Thoracic aorta (tissue), 2 donors: ENCODE results near the gene STOML1. TPM values are rescaled to one million over a fixed set of nuclear protein-coding genes. Genes with fewer than 3 reads are reported as not detected.

Experiments
- ATAC-seq: fragments of 150-250 bp; one replicate; pipeline ENCODE4 v1.8.0; 2017; ENCODE audit warnings: low read depth; ENCODE audit not compliant: insufficient number of reproducible peaks, low FRiP score
- DNase-seq: peaks from one replicate; pipeline ENCODE4 v3.0.0-alpha.2; 2020; ENCODE audit warnings: low spot score
- H3K27ac ChIP-seq, 2 donors: fragments of 200-600 bp; sonication (generic); 1 replicate in 1 of 2; 2 replicates in 1 of 2; pipeline ENCODE4 v1.5.1; 2016; ENCODE audit warnings: mild to moderate bottlenecking in 2 of 2, moderate library complexity in 2 of 2
- H3K27me3 ChIP-seq: fragments of 200-600 bp; sonication (generic); replicated peaks from 2 replicates; pipeline ENCODE4 v1.6.0; 2016; ENCODE audit warnings: mild to moderate bottlenecking; ENCODE audit not compliant: insufficient read depth
- H3K36me3 ChIP-seq: fragments of 200-600 bp; sonication (generic); one replicate; pipeline ENCODE4 v1.5.1; 2016
- H3K4me1 ChIP-seq, 2 donors: fragments of 200-600 bp; sonication (generic); 1 replicate in 1 of 2; 2 replicates in 1 of 2; pipeline versions ENCODE4 v1.5.1 to v1.6.0; 2016; ENCODE audit warnings: low read depth in 2 of 2, mild to moderate bottlenecking in 1 of 2; ENCODE audit not compliant: control insufficient read depth in 1 of 2
- H3K4me3 ChIP-seq: fragments of 200-600 bp; sonication (generic); 2 replicates; pipeline ENCODE4 v1.5.1; 2016; ENCODE audit warnings: mild to moderate bottlenecking
- H3K9me3 ChIP-seq: fragments of 200-600 bp; sonication (generic); 2 replicates; pipeline ENCODE4 v1.5.1; 2016
- total RNA-seq, 2 donors: library from RNA; depleted of rRNA; stranded (reverse); fragments of >200 nt; gene quantifications; one replicate each; pipeline versions ENCODE4 v1.1.0 to v1.2.3, GENCODE V29; 2016
- TF ChIP-seq, protein P1 (sequence below): fragments of 200-600 bp; sonication (generic); IDR thresholded peaks from one replicate; pipeline ENCODE4 v1.5.1; 2019; ENCODE audit warnings: antibody characterized with exemption

The STOML1 gene
- total RNA-seq, 2 donors from 2014 or later: 23.6 to 37.9 TPM

DNA sequence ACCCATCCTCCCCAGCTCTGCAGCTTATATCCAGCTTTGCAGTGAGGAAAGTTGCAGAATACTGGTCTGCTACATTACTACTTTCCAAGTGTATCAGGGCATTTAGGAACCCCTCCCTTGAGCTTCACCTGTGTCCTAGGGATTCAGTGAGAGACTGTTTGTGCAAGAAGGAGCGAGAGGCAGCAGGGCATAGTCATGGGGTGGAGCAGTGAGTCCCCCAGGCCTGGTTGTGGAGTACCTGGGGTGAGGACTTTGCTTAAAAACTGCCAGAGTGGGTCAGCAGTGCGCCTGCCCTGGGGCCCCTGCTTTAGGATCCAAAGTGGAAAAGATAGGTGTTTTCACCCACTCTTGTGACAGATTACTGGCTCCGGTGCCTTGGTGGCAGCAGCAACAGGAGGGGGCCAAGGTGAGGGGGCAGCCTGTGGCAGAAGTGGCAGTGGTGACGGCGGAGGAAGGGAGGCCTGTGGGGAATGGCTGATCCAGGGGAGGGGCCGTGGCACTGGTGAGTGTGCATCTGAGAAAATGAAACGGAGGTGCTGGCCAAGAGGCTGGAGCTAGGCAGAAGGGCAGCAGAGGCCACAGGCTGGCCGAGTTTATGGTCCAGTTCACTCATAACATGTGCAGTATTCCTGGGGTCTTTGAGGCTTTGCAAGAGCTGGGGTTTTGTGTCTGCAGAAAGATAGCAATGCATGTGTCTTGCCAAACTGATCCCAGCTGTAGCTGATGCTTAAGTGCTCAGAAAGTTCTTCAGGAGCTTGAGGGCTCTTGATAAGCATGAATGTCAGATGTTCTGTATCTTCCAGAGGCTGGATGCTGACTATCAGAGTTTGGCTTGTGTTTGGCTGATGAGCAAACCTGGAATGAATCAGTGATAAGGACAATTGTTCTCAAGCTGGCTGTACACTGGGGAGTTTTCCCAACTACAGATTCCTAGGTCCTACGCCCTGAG lies 46.9 kb upstream of the STOML1 start:
- Histone ChIP-seq H3K4me3 (no peak overlapping the region), H3K36me3 (peaks cover 30% of the 10 kb centered on the region), H3K27ac (peak overlapping the region; percentile 31 to 80), H3K27me3 (no peaks in the 10 kb centered on the region), H3K4me1 (peaks cover 20 to 25% of the 10 kb centered on the region in 2 donors), H3K9me3 (no peaks in the 10 kb centered on the region)
- DNase-seq (no peak), ATAC-seq (no peak)
- TF ChIP-seq, protein P1, sequence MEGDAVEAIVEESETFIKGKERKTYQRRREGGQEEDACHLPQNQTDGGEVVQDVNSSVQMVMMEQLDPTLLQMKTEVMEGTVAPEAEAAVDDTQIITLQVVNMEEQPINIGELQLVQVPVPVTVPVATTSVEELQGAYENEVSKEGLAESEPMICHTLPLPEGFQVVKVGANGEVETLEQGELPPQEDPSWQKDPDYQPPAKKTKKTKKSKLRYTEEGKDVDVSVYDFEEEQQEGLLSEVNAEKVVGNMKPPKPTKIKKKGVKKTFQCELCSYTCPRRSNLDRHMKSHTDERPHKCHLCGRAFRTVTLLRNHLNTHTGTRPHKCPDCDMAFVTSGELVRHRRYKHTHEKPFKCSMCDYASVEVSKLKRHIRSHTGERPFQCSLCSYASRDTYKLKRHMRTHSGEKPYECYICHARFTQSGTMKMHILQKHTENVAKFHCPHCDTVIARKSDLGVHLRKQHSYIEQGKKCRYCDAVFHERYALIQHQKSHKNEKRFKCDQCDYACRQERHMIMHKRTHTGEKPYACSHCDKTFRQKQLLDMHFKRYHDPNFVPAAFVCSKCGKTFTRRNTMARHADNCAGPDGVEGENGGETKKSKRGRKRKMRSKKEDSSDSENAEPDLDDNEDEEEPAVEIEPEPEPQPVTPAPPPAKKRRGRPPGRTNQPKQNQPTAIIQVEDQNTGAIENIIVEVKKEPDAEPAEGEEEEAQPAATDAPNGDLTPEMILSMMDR: no peak

DNA sequence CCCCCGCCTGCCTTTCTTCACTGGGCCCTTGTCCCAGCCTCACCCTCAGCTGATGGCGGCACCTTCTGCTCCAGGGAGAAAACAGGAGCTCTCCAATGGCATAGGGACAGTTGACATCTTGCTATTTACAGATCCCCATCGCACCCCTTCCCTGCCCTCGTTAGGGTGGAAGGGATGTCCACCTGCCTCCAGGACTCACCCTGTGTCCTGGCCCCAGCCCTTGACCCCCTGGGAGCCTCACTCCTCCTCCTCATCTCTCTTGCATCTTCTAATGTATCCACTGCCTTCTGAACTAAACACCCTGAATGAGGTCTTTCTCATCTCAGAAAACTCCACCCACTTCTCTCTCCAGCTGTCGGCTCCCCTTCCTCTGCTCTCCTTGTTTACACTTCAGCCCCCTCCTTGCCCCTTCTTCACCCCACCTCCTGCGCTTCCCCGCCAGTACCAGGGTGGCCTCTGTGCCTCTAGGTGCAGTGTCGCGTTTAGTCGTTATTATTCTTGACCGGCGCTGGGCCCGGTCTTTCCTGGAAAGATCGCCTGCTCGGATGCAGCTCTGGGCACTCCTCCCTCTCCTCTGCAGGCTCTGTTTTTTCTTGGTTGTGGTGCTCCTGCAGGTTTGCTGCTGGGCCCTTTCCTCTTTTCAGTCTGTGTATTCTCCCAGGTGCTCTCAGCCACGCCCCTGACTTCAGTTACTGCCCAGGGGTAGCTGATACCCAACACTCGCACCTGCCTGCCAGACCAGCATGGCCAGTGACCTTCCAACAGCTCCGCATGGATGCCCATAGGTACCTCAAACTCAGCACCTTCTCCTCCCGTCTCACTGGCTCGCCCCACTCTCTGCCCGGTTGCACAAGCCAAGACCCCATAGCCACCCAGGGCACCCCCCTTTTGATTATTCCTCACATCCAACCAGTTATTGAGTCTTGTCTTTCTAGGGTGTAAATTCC lies 45.3 kb upstream of the STOML1 start:
- ATAC-seq: no peak
- Histone ChIP-seq H3K4me1 (peaks cover 20 to 25% of the 10 kb centered on the region in 2 donors), H3K9me3 (no peaks in the 10 kb centered on the region), H3K27ac (no peak overlapping the region), H3K27me3 (no peaks in the 10 kb centered on the region), H3K4me3 (no peak overlapping the region), H3K36me3 (peaks cover 42% of the 10 kb centered on the region)
- TF ChIP-seq, protein P1: no peak
- no peak for DNase-seq

DNA sequence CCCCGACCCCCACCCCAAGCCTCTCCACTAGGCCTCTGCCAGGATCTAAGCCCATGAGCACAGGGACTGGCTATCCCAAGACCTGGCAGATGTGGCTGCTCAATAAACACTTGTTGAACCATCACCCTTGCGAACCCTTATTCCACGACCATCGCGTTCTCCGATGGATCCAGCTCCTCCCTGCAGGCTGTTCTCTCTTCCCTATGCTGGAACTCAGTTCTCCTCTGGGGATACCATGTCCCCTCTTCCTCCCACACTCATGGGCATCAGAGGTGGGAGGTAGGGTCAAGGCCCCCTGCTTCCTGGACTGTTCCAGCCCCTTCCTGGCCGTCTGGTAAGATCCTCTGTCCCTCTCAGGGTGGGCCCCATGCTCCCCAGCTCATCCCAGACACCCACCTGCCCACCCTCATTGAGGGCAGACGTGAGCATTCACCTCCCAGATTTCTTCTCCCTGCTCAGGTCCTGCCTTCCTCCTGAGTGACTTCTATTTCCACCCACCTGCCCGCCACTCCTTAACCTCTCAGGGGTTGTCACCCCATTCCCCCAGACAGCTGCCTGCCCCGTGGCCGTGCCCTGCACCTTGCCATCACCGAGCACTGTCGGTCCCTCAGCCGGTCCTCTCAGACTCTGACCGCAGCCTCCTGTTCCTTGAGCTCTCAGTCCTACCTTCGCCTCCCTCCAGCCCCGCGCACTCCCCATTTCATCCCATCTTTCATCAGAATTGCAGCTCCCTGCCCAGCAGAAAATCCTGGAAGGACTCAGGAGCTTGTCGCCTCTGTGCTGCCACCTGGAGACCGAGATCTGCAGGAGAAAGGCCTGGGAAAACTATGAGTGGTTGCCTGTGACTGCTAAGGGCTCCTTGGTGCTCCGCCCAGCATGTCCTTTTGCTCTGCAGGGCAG lies 44.4 kb upstream of the STOML1 start:
- TF ChIP-seq, protein P1: peak; percentile 37
- ATAC-seq (no peak), DNase-seq (no peak)
- no peaks in the 10 kb centered on the region for H3K9me3 ChIP-seq
- H3K27ac ChIP-seq: no peak overlapping the region
- H3K4me3 ChIP-seq: no peak overlapping the region
- no peaks in the 10 kb centered on the region for H3K27me3 ChIP-seq
- peaks cover 20 to 25% of the 10 kb centered on the region in 2 donors for H3K4me1 ChIP-seq
- peaks cover 42% of the 10 kb centered on the region for H3K36me3 ChIP-seq

DNA sequence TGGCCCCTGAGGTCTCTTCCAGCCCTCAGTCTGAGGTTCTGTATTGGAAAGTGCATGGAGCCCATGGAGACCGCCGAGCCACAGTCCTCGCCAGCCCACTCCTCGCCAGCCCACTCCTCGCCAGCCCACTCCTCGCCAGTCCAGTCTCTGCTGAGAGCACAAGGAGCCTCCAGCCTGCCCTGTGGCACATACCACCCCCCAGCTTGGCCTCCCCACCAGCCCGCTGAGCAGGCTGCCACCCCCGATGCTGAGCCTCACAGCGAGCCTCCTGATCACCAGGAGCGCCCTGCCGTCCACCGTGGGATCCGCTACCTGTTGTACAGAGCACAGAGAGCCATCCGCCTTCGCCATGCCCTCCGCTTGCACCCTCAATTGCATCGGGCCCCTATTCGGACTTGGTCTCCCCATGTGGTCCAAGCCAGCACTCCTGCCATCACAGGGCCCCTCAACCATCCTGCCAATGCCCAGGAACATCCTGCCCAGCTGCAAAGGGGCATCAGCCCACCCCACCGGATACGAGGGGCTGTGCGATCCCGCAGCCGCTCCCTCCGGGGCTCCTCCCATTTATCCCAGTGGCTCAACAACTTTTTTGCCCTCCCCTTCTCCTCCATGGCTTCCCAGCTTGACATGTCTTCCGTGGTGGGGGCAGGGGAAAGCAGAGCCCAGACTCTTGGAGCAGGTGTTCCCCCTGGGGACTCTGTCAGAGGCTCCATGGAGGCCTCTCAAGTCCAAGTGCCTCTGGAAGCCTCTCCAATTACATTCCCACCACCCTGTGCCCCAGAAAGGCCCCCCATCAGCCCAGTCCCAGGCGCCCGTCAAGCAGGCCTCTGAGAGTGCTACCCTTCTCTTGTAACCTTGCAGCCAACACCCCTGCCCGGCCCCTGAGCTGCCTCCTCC lies 43.3 kb upstream of the STOML1 start:
- TF ChIP-seq, protein P1: no peak
- Histone ChIP-seq H3K9me3 (no peaks in the 10 kb centered on the region), H3K27ac (no peak overlapping the region), H3K36me3 (peaks cover 42% of the 10 kb centered on the region), H3K4me1 (peaks cover 15 to 17% of the 10 kb centered on the region in 2 donors), H3K4me3 (no peak overlapping the region), H3K27me3 (no peaks in the 10 kb centered on the region)
- no peak for DNase-seq
- ATAC-seq: no peak
